Measurements from ENCODE around the gene DNER. TPM values are rescaled to one million over a fixed set of nuclear protein-coding genes. Genes with fewer than 3 reads are reported as not detected.
"Not testable (repeated sequence)": the region's sequence is repeated elsewhere in the genome, so short reads cannot be mapped to it uniquely, and the experiment has no call there.

DNER gene, protein sequence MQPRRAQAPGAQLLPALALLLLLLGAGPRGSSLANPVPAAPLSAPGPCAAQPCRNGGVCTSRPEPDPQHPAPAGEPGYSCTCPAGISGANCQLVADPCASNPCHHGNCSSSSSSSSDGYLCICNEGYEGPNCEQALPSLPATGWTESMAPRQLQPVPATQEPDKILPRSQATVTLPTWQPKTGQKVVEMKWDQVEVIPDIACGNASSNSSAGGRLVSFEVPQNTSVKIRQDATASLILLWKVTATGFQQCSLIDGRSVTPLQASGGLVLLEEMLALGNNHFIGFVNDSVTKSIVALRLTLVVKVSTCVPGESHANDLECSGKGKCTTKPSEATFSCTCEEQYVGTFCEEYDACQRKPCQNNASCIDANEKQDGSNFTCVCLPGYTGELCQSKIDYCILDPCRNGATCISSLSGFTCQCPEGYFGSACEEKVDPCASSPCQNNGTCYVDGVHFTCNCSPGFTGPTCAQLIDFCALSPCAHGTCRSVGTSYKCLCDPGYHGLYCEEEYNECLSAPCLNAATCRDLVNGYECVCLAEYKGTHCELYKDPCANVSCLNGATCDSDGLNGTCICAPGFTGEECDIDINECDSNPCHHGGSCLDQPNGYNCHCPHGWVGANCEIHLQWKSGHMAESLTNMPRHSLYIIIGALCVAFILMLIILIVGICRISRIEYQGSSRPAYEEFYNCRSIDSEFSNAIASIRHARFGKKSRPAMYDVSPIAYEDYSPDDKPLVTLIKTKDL
- 1 to 10 TPM in 1 of 3 donors, under 1 TPM in 2; 0.55 to 8.4 (median 0.99) TPM for total RNA-seq
- long read RNA-seq, donor 1, transcript DNER-201 (13 exons, 3,260 nt), result major isoform, 21 of 31 reads
- long read RNA-seq, donor 1, partial matches to known transcripts, result 3 of 31 reads
- long read RNA-seq, donor 1, other reads (novel, unspliced or antisense), result 7 of 31 reads
- long read RNA-seq, donor 2, partial matches to known transcripts, result 1 of 1 reads
- long read RNA-seq, donor 2, other reads (novel, unspliced or antisense), result 0 of 1 reads

DNA sequence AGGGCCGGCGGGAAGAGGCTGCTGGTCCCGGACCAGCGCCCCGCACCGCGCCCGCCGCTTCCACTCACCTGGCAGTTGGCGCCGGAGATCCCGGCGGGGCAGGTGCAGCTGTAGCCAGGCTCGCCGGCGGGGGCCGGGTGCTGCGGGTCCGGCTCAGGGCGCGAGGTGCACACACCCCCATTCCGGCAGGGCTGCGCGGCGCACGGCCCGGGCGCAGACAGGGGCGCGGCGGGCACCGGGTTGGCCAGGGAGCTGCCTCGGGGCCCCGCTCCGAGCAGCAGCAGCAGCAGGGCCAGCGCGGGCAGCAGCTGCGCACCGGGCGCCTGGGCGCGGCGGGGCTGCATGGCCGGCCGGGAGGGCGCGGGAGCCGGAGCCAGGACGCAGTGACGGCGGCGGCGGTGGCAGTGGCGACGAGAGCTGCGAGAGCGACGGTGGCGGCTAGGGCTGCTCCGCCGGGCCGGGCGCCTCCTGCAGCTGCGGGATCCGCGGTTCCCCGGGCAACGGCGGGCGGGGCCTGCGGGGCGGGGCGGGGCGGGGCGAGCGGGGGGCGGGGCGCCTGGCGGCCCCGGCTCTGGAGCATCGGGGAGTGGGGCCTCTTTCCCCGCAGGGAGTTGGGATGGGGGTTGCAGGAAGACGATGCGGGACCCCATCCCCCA lies at the start of gene DNER:
Gene DNER (minus strand): TSS at position 476 of the 656 bp plus-strand sequence. CDS start 132 bp downstream, at position 344.
- TF ChIP-seq, protein P1, sequence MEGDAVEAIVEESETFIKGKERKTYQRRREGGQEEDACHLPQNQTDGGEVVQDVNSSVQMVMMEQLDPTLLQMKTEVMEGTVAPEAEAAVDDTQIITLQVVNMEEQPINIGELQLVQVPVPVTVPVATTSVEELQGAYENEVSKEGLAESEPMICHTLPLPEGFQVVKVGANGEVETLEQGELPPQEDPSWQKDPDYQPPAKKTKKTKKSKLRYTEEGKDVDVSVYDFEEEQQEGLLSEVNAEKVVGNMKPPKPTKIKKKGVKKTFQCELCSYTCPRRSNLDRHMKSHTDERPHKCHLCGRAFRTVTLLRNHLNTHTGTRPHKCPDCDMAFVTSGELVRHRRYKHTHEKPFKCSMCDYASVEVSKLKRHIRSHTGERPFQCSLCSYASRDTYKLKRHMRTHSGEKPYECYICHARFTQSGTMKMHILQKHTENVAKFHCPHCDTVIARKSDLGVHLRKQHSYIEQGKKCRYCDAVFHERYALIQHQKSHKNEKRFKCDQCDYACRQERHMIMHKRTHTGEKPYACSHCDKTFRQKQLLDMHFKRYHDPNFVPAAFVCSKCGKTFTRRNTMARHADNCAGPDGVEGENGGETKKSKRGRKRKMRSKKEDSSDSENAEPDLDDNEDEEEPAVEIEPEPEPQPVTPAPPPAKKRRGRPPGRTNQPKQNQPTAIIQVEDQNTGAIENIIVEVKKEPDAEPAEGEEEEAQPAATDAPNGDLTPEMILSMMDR (IDR thresholded peaks at IDR 0.05), result no peak
- H3K36me3 ChIP-seq (ENCODE audit: low read depth), result no peaks in the 10 kb centered on the region
- DNase-seq (peak; percentile 39 to 65 (median 57)), ATAC-seq (peak; percentile 90)
- H3K4me1 ChIP-seq (ENCODE audit: low read depth), result peaks cover 15% of the 10 kb centered on the region
- H3K4me3 ChIP-seq, result no peak within 1 kb of the TSS
- intact Hi-C loops (cut with DNase I, micrococcal nuclease), result no loop called here
- no peaks in the 10 kb centered on the region for H3K9me3 ChIP-seq

DNA sequence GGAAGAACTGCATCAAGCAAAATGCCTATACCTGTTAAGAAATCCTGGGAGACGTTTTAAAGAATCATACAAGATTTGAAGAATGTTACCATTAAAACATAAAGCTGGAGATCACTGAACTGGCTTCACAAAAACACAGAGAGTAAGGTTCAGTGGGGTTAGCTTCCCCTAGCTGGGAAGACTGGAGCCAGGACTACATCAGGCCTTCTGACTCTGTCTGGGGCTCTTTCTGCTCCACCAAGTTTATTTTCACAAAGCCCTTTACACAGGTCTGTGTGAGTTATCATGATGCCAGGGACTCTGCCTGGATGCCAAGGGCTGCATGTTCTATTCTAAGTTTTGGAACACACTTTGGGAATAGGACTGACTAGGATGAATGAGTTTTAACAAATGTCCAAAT lies 47.3 kb upstream of the DNER start:
- H3K9me3 ChIP-seq, result no peaks in the 10 kb centered on the region
- TF ChIP-seq, protein P1 (IDR thresholded peaks at IDR 0.05), result no peak
- no peak for ATAC-seq
- no peak for DNase-seq
- intact Hi-C loops (cut with DNase I, micrococcal nuclease), result no loop called here
- no peaks in the 10 kb centered on the region for H3K4me1 ChIP-seq (ENCODE audit: low read depth)
- no peaks in the 10 kb centered on the region for H3K36me3 ChIP-seq (ENCODE audit: low read depth)
- no peak overlapping the region for H3K4me3 ChIP-seq

DNA sequence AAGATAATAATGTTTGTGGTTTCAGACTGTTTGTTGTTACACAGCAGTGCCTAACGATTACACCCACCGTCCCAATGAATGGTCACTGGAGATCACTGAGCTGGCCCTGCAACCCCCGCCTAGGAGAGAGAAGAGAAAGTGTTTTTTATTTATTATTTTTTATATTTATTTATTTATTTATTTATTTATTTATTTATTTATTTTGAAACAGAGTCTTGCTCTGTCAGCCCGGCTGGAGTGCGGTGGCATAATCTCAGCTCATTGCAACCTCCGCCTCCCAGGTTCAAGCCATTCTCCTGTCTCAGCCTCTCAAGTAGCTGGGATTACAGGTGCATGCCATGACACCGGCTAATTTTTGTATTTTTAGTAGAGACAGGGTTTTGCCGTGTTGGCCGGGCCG lies 43.1 kb upstream of the DNER start:
- ATAC-seq; DNase-seq; intact Hi-C loops (cut with DNase I, micrococcal nuclease); H3K36me3 ChIP-seq (ENCODE audit: low read depth); H3K4me1 ChIP-seq (ENCODE audit: low read depth); H3K9me3 ChIP-seq; H3K4me3 ChIP-seq: not testable (repeated sequence)

DNA sequence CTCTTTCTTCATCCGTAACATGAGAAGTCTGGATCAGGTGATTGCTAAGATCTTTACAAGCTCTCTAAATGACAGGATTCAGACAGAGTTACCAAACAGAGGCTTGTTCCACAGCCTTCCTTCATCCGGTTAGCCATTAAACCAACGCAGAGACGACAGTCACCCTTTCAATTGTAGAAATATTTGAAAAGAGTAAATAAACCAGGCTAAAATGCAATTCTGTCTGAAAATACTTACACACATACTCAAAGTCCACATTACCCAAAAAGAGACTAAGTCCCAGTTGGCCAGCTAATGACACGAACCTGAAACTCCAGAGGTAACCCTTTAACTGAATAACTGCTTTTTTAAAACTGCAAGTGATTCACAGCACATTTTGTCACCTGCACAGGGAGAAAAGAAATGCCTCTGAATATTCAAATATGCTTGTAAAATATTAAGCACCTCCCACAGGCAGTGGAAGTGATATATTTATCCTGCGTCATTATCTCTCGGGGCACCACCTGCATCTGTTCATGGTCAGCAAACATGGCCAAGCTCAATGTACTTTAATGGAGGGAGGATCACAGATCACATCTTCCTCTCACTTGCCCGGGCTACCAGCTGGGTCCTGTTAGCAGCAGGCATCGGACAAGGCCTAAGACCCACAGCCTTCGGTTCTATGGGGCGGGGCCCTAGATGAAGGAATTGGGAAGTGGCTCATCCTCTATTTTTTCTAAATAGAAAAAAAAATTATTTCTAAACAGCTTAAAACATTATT lies 38.8 kb upstream of the DNER start:
- TF ChIP-seq, protein P1 (IDR thresholded peaks at IDR 0.05), result no peak
- H3K36me3 ChIP-seq (ENCODE audit: low read depth), result no peaks in the 10 kb centered on the region
- no peak overlapping the region for H3K4me3 ChIP-seq
- H3K4me1 ChIP-seq (ENCODE audit: low read depth), result no peaks in the 10 kb centered on the region
- no peaks in the 10 kb centered on the region for H3K9me3 ChIP-seq
- DNase-seq, result no peak
- ATAC-seq, result peak; percentile 31
- intact Hi-C loops (cut with DNase I, micrococcal nuclease), result no loop called here

DNA sequence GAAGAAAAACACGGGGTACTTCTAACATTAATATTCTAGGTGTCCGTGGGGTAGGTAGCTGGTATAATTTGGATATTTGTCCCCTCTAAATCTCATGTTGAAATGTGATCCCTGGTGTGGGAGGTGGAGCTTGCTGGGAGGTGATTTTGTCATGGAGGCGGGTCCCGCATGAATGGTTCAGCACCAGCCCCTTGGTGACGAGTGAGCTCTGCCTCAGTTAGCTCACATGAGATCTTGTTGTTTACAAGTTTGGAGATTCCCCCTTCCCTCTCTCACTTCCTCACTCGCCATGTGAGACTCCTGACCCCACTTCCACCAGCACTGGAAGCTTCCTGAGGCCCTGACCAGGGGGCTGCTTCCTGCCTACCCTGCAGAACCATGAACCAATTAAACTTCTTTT lies 35.4 kb upstream of the DNER start:
- H3K4me3 ChIP-seq, result no peak overlapping the region
- DNase-seq, result no peak
- no peak for ATAC-seq
- H3K36me3 ChIP-seq (ENCODE audit: low read depth), result no peaks in the 10 kb centered on the region
- no peaks in the 10 kb centered on the region for H3K4me1 ChIP-seq (ENCODE audit: low read depth)
- intact Hi-C loops (cut with DNase I, micrococcal nuclease), result no loop called here
- TF ChIP-seq, protein P1 (IDR thresholded peaks at IDR 0.05), result no peak
- H3K9me3 ChIP-seq, result no peaks in the 10 kb centered on the region
